ENCODE results near the gene SIGLEC11.
"Not testable (repeated sequence)": the region's sequence is repeated elsewhere in the genome, so short reads cannot be mapped to it uniquely, and the experiment has no call there.

Gene SIGLEC11

GRCh38 chr19:49924881-49925210, 36.1 kb downstream of the SIGLEC11 start:
- DNase-seq = not testable (repeated sequence)

GRCh38 chr19:49924004-49924880, 36.7 kb downstream of the SIGLEC11 start:
- DNase-seq = no peak

DNA sequence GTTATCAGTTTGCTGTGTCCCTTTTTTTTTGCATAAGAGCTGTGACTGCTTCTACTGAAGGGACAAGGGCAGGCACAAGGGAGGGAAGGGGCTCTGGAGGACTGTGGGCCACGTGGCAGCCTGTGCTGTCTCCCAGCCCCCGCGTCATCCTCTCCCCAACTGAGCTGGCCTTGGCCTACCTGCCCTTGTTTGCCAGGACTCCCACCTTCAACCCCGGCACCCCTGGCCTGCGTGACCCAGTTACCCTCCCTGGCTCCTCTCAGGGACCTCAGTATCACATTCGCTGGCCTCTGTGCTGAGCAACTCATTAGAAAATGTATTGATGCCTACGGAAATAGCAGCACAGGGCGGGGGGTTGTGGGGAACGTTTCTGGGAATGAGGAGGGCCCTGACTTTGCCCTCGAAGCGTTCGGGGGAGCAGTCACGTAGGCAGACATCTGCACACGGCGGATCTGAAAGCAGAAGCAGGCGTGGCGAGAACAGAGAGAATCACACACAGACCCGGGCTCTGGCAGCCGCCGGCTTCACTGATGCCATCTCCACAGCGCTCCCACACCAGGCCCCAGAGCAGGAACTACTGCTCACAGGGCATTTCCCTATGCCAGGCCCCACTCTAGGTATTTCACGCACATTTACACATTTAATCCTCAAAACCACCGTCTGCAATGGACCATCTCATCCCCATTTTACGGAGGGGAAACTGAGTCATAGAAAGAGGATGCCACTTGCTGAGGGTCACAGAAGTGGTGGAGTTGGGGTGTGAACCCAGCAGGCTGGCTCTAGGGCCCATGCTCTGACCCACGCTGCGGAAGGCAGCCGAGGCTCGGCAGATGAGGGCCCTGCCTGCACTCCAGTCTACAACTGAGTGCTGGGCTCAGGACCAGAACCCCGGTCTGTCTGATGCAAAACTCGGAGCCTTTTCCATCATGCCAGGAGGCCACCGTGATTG, 37.6 kb downstream of the SIGLEC11 start:
- DNase-seq = no peak

- no peak for DNase-seq
Measured at GRCh38 chr19:49921871-49922795, 38.8 kb downstream of the SIGLEC11 start.

DNA sequence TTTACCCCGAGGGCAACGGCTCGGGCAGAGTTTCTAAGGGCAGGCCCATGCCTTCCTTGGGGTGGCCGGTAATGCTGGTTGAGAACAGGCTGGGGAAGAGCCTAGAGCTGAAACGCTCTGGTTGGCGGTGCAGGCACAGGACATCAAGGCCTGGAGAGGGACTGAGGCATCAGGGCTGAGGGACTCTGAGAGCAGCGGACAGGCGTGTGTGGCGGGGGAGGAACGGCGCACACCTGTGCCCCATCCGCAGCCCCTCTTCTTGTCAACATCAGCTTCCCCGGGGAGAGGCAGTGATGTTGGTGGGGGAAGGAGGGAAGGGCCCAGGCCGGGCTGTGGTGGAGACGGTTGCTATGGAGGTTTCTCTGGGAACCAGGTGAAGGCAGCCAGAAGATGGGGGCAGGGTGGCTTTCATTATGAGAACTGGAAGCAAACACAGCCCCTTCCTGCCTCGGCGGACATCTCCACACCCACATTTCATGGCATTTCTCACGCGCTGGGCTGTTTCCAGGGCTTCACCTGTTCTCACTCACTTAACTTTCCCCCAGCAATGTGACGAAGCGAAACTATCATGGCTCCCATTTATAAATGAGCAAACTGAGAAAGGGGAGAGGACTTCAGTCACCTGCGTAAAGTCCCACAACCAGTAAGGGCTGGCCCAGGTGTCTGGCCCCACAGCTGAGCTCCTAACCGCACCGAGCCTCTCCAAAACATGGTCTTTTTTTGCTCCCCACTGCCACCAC, 40.2 kb downstream of the SIGLEC11 start:
- DNase-seq = peak; percentile 27

DNA sequence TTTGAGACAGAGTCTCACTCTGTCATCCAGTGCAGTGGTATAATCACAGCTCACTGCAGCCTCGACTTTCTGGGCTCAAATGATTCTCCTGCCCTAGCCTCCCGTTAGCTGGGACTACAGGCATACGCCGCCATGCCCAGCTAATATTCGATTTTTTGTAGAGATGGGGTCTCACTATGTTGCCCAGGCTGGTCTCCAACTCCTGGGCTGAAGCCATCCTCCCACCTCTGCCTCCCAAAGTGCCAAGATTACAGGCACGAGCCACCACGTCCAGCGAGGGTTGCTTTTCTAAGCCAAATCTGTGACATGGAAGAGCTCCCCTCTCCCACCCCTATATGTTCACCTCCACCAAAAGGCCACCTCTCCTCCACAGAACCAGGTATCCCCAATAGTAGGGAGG, 42.9 kb downstream of the SIGLEC11 start:
- no peak for DNase-seq

GRCh38 chr19:49916839-49917733, 43.9 kb downstream of the SIGLEC11 start:
- no peak for DNase-seq

GRCh38 chr19:49915271-49915670, 45.7 kb downstream of the SIGLEC11 start:
- DNase-seq = no peak

DNA sequence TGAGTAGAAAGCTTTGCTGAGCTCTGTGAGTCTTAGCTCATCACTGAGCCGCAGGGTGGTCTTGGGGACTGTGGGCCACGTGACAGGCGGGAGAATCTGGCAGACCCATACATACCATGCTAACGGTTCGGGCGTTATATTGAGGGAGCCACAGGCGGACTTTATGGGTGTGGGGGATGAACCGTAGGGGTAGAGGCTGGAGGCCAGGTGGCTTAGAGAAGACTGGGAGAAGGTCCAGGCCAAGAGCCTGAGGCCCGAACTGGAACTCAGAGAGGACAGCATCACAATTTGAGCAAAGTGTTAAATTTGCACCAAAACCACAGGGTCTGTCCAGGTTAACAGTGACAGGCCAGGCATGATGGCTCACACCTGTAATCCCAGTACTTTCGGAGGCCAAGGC, 47.3 kb downstream of the SIGLEC11 start:
- no peak for DNase-seq

- DNase-seq = no peak
Measured at GRCh38 chr19:49912965-49913685, 47.8 kb downstream of the SIGLEC11 start.

DNA sequence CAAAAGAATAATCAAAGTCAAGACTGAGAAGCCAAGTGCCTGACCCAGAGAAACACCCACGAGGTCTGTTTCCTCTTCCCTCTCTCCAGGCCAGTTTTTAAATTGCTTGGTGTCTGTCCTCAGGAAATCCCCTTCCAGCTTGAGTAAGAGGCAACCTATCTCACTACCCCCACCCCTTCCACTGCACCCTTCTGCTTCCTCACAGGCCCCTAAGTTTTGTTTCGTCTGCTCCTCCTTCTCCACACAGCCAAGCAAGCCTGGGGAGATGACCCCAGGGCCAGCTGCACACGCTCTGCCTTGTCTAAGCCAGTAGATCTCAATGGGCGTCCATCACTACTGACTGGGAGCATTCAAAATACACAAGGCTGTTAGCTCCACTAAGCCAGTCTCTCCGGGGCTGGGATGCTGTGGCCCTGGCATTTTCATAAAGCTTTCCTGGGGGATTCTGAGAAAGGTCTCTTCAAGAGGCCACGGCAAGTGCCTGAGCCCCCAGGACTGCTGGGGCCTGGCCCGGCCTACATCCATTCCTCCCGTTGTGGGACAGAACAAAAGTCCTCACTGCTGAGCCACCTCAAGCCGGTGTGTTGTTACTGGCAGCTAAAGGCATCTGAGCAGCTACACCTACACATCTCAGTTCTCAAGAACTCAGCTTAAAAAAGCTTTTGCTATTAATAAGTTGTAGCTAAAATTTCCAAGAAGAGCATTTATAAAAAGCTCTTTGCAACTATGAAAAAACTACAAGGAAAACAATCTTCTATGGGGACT, 49.4 kb downstream of the SIGLEC11 start:
- no peak for DNase-seq

- no peak for DNase-seq
Measured at GRCh38 chr19:49910179-49910578, 50.8 kb downstream of the SIGLEC11 start.

DNA sequence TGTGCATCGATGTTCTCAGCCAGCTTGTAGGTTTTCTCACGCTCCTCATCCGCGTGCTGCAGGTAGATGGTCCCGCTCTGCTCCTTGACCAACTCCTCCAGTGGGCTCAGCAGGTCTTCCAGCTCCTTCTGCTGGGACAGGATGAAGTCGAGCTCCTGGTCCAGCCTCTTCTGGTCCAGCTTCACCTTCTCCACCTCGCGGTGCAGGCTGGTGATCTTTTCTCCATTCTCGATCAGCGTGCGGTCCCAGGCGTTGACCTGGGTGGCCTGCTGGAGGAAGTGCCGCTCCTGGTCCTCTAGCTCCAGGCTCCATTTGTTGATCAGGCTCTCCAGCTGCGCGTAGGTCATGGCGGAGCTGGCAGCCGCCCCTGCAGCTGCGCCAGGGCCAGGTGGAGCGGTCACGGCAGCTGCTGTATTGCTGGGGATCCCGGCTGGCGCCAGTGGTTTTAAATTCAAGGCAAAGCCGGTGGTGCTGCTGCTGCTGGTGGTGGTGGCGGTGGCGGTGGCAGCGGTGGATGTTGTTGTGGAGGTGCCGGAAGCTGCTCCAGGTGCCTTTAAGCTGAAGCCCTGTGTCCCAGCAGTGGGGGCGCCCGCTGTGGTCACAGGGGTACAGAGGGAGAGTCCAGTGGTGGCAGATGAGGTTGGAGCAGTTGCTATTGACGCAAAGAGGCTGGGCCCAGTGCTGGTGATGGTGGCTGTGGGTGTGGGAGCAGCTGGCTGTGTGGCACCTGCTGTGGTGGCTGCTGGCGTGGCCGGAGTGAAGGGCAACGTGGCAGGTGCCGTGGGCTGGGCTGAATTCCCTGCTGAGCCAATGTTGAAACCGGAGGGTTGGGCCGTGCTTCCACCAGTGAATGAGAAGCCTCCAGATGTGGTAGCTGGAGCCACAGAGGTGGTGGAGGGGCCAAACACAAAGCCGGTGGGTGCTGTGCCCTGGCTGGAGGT, 52.2 kb downstream of the SIGLEC11 start:
- DNase-seq = no peak

DNA sequence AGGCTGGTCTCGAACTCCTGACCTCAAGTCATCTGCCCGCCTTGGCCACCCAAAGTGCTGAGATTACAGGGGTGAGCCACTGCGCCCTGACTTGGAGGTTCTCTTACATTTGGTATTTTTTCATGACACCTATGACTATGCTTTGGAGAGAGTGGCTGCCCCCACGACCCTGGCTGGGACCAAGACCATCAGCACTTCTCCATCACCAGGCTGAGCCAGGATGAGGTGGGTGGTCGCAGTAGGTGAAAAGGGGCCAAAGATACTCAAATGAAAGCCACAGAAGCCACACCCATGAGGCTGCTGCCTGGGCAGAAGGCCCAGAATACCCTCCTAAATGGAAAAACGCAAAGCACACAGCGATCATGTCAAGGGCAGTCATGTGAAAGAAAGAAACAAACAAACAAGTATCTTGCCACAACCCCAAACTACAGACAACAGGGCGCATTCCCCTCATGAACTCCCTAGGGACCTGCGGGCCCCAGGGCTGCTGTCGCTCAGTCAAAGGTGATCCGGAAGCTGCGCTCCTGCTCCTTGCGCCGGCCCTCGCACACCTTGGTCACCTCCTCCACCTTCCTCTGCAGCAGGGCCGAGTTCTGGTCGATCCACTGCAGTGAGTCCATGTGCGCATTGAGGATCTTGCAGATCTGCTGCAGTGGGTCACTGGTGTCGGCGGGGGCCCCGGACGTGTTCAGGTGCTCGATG, 53.1 kb downstream of the SIGLEC11 start:
- DNase-seq = no peak

- no peak for DNase-seq
Measured at GRCh38 chr19:49906879-49907564, 54.0 kb downstream of the SIGLEC11 start.

GRCh38 chr19:49904136-49904535, 56.8 kb downstream of the SIGLEC11 start:
- no peak for DNase-seq
